GM06990 (cell line): ENCODE results near the gene GAS2L1.

Experiments
- DNase-seq: peaks from one replicate; pipeline ENCODE4 v3.0.0-alpha.2; 2011; ENCODE audit not compliant: insufficient read length; ENCODE audit errors: extremely low read depth
- H3K27me3 ChIP-seq: replicated peaks from 2 replicates; pipeline ENCODE4 v1.6.0; 2011; ENCODE audit warnings: low read length; ENCODE audit not compliant: control insufficient read depth, insufficient read depth
- H3K36me3 ChIP-seq: 2 replicates; pipeline ENCODE4 v1.5.1; 2011; ENCODE audit warnings: low read length; ENCODE audit not compliant: control insufficient read depth, insufficient read depth
- H3K4me3 ChIP-seq: replicated peaks from 2 replicates; pipeline ENCODE4 v1.5.1; 2011; ENCODE audit warnings: low read depth, mild to moderate bottlenecking, control low read depth, low read length
- CTCF ChIP-seq: IDR thresholded peaks from 2 replicates; pipeline ENCODE4 v1.5.1; 2011; ENCODE audit warnings: low read length, control low read depth, mild to moderate bottlenecking, inconsistent platforms; ENCODE audit not compliant: insufficient read depth, poor library complexity, severe bottlenecking

Gene GAS2L1

GRCh38 chr22:29284196-29284595 lies 22.3 kb upstream of the GAS2L1 start:
- Histone ChIP-seq H3K36me3 (peaks cover 25% of the 10 kb centered on the region), H3K4me3 (no peak overlapping the region), H3K27me3 (no peaks in the 10 kb centered on the region)
- TF ChIP-seq CTCF, result no peak
- no peak for DNase-seq

- no peak for TF ChIP-seq CTCF
- no peak for DNase-seq
- Histone ChIP-seq H3K4me3 (no peak overlapping the region), H3K36me3 (peaks cover 37% of the 10 kb centered on the region), H3K27me3 (no peaks in the 10 kb centered on the region)
Observed at GRCh38 chr22:29288837-29289236, 17.6 kb upstream of the GAS2L1 start.

GRCh38 chr22:29290061-29290460 lies 16.4 kb upstream of the GAS2L1 start:
- TF ChIP-seq CTCF, result no peak
- Histone ChIP-seq H3K27me3 (no peaks in the 10 kb centered on the region), H3K4me3 (no peak overlapping the region), H3K36me3 (peaks cover 33% of the 10 kb centered on the region)
- no peak for DNase-seq

- TF ChIP-seq CTCF, result no peak
- H3K36me3 ChIP-seq, result peaks cover 35% of the 10 kb centered on the region
- no peaks in the 10 kb centered on the region for H3K27me3 ChIP-seq
Observed at GRCh38 chr22:29291215-29291614, 15.2 kb upstream of the GAS2L1 start.

GRCh38 chr22:29292379-29292778 lies 14.1 kb upstream of the GAS2L1 start:
- no peak for DNase-seq
- no peak for TF ChIP-seq CTCF
- no peak overlapping the region for H3K4me3 ChIP-seq
- peaks cover 40% of the 10 kb centered on the region for H3K36me3 ChIP-seq
- H3K27me3 ChIP-seq, result no peaks in the 10 kb centered on the region

More at GRCh38 chr22:29291215-29291614, 15.2 kb upstream of the GAS2L1 start:
- H3K4me3 ChIP-seq, result no peak overlapping the region
- DNase-seq, result no peak

GRCh38 chr22:29298641-29299040 lies 7.8 kb upstream of the GAS2L1 start:
- no peak overlapping the region for H3K4me3 ChIP-seq
- TF ChIP-seq CTCF, result no peak
- no peaks in the 10 kb centered on the region for H3K27me3 ChIP-seq
- peaks cover 35% of the 10 kb centered on the region for H3K36me3 ChIP-seq
- DNase-seq, result no peak
